ENCODE data around the gene MRPL43.

- TF ChIP-seq, protein P1, sequence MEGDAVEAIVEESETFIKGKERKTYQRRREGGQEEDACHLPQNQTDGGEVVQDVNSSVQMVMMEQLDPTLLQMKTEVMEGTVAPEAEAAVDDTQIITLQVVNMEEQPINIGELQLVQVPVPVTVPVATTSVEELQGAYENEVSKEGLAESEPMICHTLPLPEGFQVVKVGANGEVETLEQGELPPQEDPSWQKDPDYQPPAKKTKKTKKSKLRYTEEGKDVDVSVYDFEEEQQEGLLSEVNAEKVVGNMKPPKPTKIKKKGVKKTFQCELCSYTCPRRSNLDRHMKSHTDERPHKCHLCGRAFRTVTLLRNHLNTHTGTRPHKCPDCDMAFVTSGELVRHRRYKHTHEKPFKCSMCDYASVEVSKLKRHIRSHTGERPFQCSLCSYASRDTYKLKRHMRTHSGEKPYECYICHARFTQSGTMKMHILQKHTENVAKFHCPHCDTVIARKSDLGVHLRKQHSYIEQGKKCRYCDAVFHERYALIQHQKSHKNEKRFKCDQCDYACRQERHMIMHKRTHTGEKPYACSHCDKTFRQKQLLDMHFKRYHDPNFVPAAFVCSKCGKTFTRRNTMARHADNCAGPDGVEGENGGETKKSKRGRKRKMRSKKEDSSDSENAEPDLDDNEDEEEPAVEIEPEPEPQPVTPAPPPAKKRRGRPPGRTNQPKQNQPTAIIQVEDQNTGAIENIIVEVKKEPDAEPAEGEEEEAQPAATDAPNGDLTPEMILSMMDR (IDR thresholded peaks at IDR 0.05), result no peak
- no peak for TF ChIP-seq EZH2 (IDR thresholded peaks at IDR 0.05; ENCODE audit: borderline replicate concordance, insufficient read depth, low read depth, low read length, poor library complexity, severe bottlenecking)
Observed at GRCh38 chr10:101007915-101008822, 20.9 kb upstream of the MRPL43 start.

Measured in B cell (primary cell).